SK-N-DZ (cell line): Measurements from ENCODE around the gene LDLRAD4.

Experiments
- DNase-seq: peaks from one replicate; pipeline ENCODE4 v3.0.0-alpha.2; 2015; ENCODE audit warnings: low spot score

The LDLRAD4 gene

DNA sequence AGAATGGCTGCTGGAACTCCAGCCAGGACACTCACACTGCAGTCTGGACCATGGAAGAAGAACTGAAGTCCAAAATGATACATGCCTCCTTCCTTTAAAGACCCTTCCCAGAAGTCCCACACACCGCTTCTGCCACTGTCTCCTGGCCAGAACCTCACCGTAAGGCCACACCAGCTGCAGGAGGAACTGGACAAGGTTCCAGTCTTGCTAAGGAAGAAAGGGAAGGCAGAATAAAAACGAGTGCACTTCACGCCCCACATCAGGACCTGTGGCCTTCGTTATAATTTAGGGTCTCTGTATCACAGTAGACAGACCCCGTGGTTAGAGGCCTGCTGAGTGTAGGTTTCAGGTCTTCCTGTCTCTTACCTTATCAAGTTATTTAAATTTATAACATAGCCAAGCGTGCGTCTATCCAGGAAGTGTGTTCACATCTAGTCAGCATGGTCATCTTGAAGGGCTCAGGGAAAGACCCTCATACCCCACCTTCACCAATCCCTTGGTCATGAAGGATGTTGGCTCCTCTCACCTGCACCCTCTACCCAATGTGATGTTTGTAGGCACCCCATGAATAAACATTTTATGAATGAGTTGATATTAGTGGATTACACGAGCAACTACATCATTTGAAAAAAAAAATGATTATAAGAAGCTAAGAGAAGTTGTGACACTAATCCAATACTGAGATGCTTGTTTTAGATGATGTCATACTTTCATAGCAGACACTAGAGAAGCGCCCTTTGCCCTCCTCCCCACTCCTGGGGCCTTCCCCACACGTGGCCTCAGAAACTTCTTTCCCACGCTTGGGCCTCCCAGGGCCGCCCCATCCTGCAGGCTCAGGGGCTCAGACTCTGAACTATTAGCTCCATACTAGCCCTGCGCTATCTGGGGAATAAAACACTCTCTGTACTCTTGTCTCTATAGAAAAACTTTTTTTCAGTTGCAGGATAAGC, 350.2 kb downstream of the LDLRAD4 start:
- no peak for DNase-seq

GRCh38 chr18:13570216-13570615, 351.7 kb downstream of the LDLRAD4 start:
- DNase-seq = peak; percentile 15

DNA sequence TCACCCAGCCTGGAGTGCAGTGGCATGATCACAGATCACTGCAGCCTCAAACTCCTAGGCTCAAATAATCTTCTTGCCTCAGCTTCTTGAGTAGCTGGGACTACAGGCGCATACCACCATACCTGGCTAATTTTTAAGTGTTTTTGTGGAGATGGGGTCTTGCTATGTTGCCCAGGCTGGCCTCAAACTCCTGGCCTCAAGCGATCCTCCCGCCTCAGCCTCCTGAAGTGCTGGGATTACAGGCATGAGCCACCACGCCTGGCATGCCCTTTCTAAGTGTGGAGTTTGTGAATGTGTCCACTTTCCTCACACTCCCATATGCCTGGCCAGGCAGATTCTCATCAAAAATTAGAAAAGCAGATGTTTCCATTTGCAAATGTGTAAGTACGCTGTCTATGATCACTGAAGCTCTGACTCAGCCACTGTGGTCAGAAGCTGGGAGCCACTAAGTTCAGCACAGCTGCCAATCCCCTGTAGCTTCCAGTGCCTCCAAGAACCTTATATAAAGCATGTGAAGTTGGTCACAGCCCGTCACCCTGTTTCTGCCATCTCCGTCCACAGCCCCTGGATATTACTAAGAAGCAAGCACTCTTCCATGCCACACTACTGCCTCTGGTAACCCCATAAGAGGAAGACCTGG, 352.4 kb downstream of the LDLRAD4 start:
- DNase-seq = no peak

GRCh38 chr18:13572148-13572547, 353.6 kb downstream of the LDLRAD4 start:
- no peak for DNase-seq

DNA sequence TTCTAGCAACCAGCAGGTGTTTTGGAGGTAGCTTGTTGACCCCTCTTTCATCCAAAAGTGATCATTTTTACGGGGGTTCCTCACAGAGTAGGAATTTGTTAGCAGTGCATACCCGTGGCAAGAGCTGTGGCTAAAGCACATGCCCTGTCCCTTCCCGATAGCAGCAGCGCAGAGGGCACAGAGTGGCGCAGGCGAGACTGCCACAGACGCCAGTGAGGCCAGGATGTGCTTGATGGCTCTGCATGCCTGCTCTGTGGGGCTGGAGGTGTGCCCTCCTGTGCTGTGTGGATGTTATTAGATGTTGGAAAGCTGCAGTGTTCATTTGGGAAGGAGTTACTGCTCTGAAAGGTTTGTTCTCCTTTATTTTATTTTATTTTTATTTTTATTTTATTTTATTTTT, 354.2 kb downstream of the LDLRAD4 start:
- no peak for DNase-seq

GRCh38 chr18:13573750-13574149, 355.2 kb downstream of the LDLRAD4 start:
- DNase-seq = no peak

DNA sequence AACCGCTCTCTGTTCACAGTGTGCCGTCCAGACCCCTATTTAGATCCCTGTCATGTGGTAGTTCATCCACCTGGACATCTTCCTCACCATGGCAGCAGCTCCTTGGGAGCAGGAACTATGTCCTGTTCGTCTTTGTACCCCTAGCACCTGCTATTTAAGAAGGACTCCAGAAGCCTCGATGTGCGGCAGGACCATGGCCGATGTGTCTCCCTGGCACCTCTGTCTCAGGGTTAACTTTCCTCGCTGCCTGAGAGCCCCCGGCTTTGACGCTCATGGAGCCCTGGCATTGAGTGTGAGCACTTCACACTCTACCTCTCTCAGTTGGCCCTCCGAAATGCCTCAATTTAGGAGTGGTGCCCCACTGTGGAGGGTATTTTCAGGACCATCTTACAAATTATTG, 355.8 kb downstream of the LDLRAD4 start:
- no peak for DNase-seq

DNA sequence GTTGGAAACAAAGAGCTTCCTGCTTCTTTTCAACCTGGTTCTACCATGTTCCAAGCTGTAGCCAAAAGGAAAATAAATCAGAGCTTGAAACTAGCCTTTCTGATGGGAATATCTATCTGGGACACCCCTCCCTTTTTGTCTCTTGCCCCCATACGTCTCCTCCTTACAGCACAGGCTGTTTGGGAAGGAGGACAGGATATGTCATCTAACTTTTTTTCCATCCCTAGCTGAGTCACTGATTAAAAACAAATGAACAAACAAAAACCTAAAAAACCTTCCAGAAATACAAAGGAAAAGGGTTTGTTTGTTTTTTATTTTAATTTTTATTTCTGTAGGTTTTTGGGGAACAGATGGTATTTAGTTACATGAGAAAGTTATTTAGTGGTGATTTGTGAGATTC, 356.2 kb downstream of the LDLRAD4 start:
- DNase-seq = no peak

GRCh38 chr18:13576598-13576997, 358.0 kb downstream of the LDLRAD4 start:
- DNase-seq = no peak

DNA sequence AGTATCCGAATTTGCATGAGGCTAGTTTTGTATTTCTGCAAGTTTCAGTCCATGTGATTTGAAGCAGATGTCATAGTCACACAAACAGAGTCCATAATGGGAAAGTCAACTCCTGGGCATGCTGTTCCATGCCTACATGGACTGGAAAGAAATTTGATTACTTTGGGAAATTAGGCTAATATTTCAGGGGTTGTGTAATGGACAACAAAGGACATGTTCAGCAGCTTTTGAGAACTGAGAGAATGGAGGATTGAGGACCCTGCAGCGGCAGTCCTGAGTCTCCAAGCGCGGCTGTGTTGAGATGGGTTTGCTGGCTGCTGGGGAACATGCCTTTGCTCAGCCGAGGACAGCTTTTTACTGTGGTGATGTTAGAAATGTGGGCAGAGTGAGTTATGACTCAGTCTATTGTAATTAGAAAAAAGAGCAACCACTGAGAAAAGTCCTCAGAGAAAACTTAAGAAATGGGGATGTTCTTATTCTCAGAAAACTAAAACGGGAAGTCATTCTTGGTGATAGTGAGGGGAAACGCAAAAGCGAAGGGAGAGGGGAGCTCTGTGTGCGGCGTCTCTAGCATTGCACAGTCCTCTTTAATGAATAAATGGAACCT, 358.6 kb downstream of the LDLRAD4 start:
- DNase-seq = no peak

- DNase-seq = no peak
Observed at GRCh38 chr18:13577781-13578180, 359.2 kb downstream of the LDLRAD4 start.

- DNase-seq = no peak
Observed at GRCh38 chr18:13578400-13578799, 359.8 kb downstream of the LDLRAD4 start.

GRCh38 chr18:13579874-13580273, 361.3 kb downstream of the LDLRAD4 start:
- no peak for DNase-seq

GRCh38 chr18:13580351-13580750, 361.8 kb downstream of the LDLRAD4 start:
- DNase-seq = no peak

DNA sequence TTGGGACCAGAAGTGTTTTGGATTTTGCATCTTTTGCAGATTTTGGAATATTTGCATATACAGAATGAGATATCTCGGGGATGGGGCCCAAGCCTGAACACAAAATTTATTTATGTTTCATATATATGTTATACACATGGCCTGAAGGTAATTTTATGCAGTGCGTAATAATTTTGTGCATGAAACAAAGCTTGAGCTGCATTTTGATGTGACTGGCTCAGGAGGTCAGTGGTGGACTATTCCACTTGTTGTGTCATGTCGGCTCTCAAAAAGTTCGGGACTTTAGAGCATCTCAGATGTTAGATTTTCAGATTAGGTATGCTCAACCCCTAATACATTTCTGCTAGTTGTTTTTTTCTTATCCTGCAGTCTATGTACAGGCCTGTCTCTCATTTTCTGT, 362.4 kb downstream of the LDLRAD4 start:
- no peak for DNase-seq

GRCh38 chr18:13581496-13582177, 363.1 kb downstream of the LDLRAD4 start:
- DNase-seq = no peak

DNA sequence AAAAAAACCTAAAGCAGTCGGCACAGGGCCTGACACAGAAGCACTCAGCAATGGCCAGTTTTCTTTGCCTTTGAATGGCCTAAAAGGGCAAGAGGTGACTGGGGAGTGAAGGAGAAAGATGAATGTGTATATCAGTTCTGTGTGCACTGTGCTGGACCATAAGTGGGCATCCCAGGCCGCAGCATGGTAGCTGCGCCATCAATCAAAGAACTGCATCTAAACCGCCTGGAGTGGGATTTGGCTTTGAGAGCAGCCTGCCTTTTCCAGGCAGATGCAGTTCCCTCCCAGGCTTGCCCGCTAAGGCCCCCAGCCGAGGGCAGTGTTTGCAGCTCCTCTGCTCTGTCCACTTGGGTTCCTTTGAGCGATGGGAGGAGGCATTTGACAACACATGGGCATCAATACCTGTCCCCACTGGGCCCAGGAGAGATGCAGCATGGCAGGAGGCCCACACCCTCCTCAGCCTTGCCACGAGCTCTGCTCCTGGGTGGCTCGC, 363.7 kb downstream of the LDLRAD4 start:
- DNase-seq = no peak

DNA sequence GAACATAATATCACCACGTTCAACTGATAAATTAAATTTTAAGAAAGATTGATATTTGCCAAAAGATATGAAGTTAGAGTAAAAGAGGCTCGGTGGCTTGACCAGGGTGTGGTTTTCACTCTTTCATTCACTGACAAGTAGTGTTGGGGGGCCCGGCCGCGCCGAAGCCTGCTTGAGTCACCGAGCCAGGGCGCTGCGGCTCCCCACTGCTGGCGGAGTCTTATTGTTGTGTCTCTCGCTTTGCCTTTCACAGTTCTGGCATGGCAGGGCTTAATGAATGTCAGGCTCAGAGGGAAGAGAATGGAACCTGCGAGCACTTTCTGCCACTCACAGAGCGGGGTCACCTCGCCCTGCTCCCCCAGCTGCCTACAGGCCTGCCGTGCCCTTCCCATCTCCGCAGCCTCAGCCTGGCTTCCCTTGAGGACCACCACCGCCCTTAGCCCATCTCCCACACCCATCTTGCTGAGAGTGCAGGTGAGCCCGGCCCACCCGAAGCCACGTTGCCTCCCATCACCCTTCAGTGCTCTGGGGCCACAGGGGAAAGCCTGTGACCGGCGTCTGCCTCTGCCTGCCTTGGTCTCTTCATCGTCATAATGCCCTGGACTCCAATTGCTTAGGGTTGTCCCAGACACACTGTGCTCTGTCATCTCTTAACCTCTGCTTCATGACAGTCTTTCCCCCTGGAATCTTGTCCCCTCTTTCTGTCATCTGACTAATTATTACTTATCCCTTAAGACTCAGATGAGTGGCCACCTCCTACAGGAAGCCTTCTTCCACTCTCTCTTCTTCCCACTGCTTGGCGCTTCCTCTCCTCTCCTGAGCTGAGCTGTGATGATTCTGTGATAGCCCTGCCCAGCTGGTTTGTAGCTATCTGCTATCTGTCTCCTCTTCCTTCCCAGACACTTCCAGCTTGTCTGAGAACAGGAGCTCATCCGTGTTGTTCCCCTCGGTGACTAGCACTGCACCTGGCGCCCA, 365.3 kb downstream of the LDLRAD4 start:
- DNase-seq = no peak

GRCh38 chr18:13584825-13585224, 366.3 kb downstream of the LDLRAD4 start:
- no peak for DNase-seq

DNA sequence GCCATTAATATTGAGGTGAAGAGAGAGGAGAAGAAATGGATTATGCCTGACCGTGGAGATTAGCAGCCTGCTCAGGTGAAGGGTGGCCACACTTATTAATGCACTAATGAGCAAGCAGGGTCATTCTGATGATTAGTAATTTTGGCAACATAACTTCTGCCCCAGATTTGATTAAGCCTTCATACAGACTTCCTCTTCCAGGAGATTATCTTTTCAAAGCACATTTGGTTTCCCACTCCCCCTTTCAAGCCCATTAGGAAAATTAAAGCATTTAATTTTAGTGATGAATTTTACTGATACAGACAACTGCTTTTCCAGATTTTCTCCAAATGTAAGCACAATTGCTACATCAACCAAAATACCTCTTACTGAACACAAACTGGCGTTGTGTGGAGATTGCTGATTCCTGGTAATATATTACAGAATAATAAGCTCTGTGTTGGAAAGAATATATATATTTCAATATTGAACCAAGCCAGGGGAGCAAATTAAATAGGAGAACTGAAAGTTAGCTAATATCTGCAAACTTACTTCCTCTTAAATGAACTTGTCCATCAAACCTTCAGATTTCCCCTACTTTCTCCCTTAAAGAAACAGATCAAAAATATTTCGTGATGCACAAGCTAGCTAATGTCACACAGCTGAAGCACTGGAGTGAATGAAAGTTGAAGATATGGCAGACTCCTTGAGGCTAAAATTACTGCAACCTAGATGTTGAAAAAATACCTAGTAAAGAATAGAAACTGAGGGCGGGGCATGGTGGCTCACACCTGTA, 367.0 kb downstream of the LDLRAD4 start:
- DNase-seq = no peak
